Thoracic aorta (tissue), 2 donors: ENCODE measurements around the gene RIPK1. TPM values are rescaled to one million over a fixed set of nuclear protein-coding genes. Genes with fewer than 3 reads are reported as not detected.
A peak's percentile ranks its signal among the peaks of the same experiment; 100 is the strongest.

Source experiments
- ATAC-seq: fragments of 150-250 bp; one replicate; pipeline ENCODE4 v1.8.0; 2017; ENCODE audit warnings: low read depth; ENCODE audit not compliant: insufficient number of reproducible peaks, low FRiP score
- DNase-seq: peaks from one replicate; pipeline ENCODE4 v3.0.0-alpha.2; 2020; ENCODE audit warnings: low spot score
- H3K27ac ChIP-seq, 2 donors: fragments of 200-600 bp; sonication (generic); 1 replicate in 1 of 2; 2 replicates in 1 of 2; pipeline ENCODE4 v1.5.1; 2016; ENCODE audit warnings: mild to moderate bottlenecking in 2 of 2, moderate library complexity in 2 of 2
- H3K27me3 ChIP-seq: fragments of 200-600 bp; sonication (generic); replicated peaks from 2 replicates; pipeline ENCODE4 v1.6.0; 2016; ENCODE audit warnings: mild to moderate bottlenecking; ENCODE audit not compliant: insufficient read depth
- H3K36me3 ChIP-seq: fragments of 200-600 bp; sonication (generic); one replicate; pipeline ENCODE4 v1.5.1; 2016
- H3K4me1 ChIP-seq, 2 donors: fragments of 200-600 bp; sonication (generic); 1 replicate in 1 of 2; 2 replicates in 1 of 2; pipeline versions ENCODE4 v1.5.1 to v1.6.0; 2016; ENCODE audit warnings: low read depth in 2 of 2, mild to moderate bottlenecking in 1 of 2; ENCODE audit not compliant: control insufficient read depth in 1 of 2
- H3K4me3 ChIP-seq: fragments of 200-600 bp; sonication (generic); 2 replicates; pipeline ENCODE4 v1.5.1; 2016; ENCODE audit warnings: mild to moderate bottlenecking
- H3K9me3 ChIP-seq: fragments of 200-600 bp; sonication (generic); 2 replicates; pipeline ENCODE4 v1.5.1; 2016
- total RNA-seq, 2 donors: library from RNA; depleted of rRNA; stranded (reverse); fragments of >200 nt; gene quantifications; one replicate each; pipeline versions ENCODE4 v1.1.0 to v1.2.3, GENCODE V29; 2016
- TF ChIP-seq, protein P1 (sequence below): fragments of 200-600 bp; sonication (generic); IDR thresholded peaks from one replicate; pipeline ENCODE4 v1.5.1; 2019; ENCODE audit warnings: antibody characterized with exemption

Gene RIPK1
- total RNA-seq, 2 donors from 2014 or later: 17.2 to 44.5 TPM

DNA sequence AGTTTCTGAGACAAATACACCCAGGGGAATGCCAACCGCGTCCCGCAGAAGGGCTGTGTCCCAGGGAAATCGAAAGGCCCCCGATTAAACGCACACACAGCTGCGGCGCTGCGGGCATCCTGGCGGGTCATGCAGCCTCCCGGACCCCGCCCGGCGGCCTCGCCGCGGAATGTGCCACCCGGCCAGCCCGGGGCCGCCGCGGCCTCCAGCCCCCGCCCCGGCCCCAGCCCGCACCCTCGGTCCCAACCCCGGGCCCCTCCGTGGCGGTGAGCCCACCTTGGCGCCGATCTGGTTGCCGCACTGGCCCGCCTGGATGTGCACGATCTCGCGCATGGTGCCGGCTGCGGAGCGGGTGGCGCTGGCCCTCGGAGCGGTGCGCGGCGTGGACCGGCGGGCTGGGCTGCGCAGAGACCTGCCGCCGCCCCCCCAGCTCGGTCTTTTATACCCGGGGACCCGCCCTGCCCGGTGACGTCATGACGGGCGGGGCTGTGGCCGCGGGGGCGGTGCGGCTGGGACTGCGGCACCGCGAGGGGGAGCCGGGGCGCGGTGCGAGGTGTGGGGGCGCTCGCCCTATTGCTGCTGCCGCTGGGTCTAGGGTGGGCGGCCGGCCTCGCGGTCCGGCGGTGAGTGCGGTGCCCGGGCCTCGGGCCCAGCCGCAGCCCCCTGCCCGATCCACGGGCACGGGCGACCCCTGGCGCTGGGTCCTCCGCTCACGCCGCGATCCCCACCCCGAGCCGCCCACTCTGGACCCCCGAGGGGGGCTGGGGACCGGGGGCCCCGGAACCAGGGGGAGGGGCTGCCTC lies 89.0 kb downstream of the RIPK1 start, which contains the start of gene TUBB2A:
TSS of gene TUBB2A (minus strand) at position 414 of the 803 bp plus-strand sequence. CDS start at position 333, 81 bp downstream.
- TF ChIP-seq, protein P1, sequence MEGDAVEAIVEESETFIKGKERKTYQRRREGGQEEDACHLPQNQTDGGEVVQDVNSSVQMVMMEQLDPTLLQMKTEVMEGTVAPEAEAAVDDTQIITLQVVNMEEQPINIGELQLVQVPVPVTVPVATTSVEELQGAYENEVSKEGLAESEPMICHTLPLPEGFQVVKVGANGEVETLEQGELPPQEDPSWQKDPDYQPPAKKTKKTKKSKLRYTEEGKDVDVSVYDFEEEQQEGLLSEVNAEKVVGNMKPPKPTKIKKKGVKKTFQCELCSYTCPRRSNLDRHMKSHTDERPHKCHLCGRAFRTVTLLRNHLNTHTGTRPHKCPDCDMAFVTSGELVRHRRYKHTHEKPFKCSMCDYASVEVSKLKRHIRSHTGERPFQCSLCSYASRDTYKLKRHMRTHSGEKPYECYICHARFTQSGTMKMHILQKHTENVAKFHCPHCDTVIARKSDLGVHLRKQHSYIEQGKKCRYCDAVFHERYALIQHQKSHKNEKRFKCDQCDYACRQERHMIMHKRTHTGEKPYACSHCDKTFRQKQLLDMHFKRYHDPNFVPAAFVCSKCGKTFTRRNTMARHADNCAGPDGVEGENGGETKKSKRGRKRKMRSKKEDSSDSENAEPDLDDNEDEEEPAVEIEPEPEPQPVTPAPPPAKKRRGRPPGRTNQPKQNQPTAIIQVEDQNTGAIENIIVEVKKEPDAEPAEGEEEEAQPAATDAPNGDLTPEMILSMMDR: peak; percentile 39
- ATAC-seq (peak; percentile 55), DNase-seq (no peak)
- H3K27ac ChIP-seq: peak within 1 kb of the TSS; percentile 98 to 99
- H3K9me3 ChIP-seq: no peaks in the 10 kb centered on the region
- H3K4me3 ChIP-seq: peak within 1 kb of the TSS; percentile 96
- H3K4me1 ChIP-seq: peaks cover 0 to 13% of the 10 kb centered on the region in 2 donors
- no peaks in the 10 kb centered on the region for H3K27me3 ChIP-seq
- H3K36me3 ChIP-seq: no peaks in the 10 kb centered on the region

DNA sequence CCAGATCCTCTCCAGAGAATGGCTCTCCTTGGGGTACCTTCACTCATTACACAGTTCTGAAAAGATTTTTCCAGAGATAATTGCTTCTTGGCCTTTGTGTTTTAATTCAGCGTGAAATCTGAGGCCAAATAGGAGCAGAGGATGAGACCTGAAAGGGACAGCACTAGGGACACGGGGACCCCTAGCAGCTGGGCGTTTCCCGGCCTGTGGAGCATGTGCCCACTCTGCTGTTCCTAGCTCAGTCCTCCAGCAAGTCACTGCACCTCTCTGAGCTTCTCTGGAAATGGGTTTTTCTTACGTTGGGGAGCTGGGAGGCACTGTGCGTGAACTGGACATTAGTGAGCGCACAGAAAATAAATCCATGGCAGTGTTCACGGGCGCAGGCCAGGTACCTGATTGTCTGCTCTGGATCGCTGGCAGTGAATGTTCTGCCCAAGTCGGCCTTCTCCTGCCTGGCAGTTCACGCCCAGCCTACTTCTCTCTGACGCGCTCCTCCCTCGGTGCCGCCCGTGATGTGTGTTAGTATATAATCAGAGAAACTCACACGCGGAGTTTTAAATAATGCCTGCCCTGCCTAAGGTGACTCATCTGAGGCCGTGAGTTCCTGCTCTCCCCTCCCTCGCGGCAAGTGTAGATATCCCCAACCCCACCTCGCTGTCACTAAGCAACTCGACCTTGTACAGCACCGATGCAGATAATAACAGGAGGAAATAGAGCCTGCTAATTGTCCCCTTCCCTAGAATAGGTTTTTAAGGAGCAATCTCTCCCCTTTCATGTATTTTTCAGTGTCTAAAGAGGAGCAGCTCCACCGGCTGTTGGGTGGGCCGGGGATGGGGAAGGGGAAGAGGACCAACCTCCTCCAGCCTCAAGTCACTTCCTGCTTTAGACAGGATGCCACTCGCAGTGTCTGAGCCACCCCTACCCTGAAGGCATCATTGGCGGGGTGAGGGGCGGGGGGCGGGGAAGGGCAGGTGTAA lies 91.8 kb downstream of the RIPK1 start:
- no peaks in the 10 kb centered on the region for H3K27me3 ChIP-seq
- no peak for DNase-seq
- no peak for ATAC-seq
- peak overlapping the region in 1 of 2 donors; percentile 23 for H3K27ac ChIP-seq
- TF ChIP-seq, protein P1: no peak
- peaks cover 4 to 17% of the 10 kb centered on the region in 2 donors for H3K4me1 ChIP-seq
- no peak overlapping the region for H3K4me3 ChIP-seq
- H3K36me3 ChIP-seq: no peaks in the 10 kb centered on the region
- H3K9me3 ChIP-seq: no peaks in the 10 kb centered on the region

DNA sequence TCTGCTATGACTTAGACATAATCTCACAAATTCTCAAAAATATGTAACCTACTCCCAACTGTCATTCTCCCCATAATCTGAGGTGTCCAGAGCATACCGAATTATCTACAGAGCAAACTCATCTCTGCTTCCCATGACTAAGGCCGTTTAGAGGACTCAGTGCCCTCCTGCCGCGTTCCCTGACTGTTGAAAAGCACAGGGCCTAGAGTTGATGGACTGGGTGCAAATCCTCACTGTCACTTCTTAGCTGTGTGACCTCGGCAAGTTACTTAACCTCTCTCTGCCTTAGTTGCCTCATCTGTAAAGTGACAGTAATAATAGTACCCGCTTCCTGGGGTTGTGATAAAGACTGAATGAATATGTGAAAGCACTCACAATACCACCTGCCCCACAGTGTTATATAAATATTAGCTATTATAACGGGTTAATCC lies 93.8 kb downstream of the RIPK1 start:
- H3K9me3 ChIP-seq: no peaks in the 10 kb centered on the region
- H3K4me1 ChIP-seq: peaks cover 4 to 11% of the 10 kb centered on the region in 2 donors
- peak overlapping the region; percentile 94 for H3K4me3 ChIP-seq
- no peak for ATAC-seq
- TF ChIP-seq, protein P1: no peak
- no peaks in the 10 kb centered on the region for H3K36me3 ChIP-seq
- H3K27ac ChIP-seq: peak overlapping the region; percentile 94
- no peaks in the 10 kb centered on the region for H3K27me3 ChIP-seq
- no peak for DNase-seq

DNA sequence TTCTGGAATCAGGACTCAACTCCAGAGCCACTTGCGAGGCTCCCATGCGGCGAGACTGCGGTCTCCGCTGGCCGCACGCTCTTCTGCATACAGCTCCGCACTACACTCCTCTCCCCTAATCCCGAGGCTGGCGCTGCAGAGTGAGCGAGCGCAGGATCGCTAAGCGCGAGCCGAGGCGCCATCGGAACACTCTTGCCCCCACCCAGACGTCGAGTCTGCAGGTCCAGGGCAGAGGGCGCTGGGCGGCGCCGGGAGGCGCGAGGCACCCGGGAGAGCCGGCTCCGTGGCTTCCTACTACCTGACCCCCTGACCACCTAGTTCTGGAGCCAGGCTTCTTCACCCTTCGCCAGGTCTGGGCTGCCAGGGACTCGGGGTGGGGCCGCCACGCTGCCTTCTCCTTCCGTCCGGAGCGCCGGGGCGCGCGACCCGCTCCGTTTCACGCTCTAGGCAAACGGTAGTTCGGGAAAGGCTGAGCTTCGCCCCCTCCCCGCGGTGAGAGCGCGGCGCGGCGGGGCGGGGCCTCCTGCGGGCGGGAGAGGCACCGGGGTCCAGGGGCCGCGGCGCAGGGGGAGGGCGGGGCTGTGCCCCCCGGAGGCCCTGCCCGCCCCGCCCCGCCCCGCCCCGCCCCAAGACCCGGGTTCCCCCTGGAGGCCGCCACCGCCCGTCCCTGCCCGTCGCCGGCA lies 94.4 kb downstream of the RIPK1 start:
- Histone ChIP-seq H3K9me3 (no peaks in the 10 kb centered on the region), H3K4me1 (peaks cover 4 to 11% of the 10 kb centered on the region in 2 donors), H3K27ac (peak overlapping the region; percentile 94), H3K36me3 (no peaks in the 10 kb centered on the region), H3K4me3 (peak overlapping the region; percentile 94), H3K27me3 (no peaks in the 10 kb centered on the region)
- peak; percentile 31 for ATAC-seq
- no peak for DNase-seq
- TF ChIP-seq, protein P1: peak; percentile 28
